ENCODE measurements around the gene RGMB.

GRCh38 chr5:98763001-98763630 is 10.3 kb upstream of the RGMB start:
- no peak for TF ChIP-seq EZH2 (IDR thresholded peaks at IDR 0.05; ENCODE audit: low read length, missing control alignments)
- TF ChIP-seq, protein P1, sequence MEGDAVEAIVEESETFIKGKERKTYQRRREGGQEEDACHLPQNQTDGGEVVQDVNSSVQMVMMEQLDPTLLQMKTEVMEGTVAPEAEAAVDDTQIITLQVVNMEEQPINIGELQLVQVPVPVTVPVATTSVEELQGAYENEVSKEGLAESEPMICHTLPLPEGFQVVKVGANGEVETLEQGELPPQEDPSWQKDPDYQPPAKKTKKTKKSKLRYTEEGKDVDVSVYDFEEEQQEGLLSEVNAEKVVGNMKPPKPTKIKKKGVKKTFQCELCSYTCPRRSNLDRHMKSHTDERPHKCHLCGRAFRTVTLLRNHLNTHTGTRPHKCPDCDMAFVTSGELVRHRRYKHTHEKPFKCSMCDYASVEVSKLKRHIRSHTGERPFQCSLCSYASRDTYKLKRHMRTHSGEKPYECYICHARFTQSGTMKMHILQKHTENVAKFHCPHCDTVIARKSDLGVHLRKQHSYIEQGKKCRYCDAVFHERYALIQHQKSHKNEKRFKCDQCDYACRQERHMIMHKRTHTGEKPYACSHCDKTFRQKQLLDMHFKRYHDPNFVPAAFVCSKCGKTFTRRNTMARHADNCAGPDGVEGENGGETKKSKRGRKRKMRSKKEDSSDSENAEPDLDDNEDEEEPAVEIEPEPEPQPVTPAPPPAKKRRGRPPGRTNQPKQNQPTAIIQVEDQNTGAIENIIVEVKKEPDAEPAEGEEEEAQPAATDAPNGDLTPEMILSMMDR (conservative IDR thresholded peaks at IDR 0.05 in 1 of 2, IDR thresholded peaks at IDR 0.05 in 1 of 2; ENCODE audit: low read depth in 1 of 2, low read length in 2 of 2), result no peak

Measured in fibroblast of lung (primary cell).